Stimulated activated CD4-positive, alpha-beta T cell treated with anti-CD3 and anti-CD28 coated beads, Interleukin-2, amount 100 ng/mL, for 24 hours (primary cell): ENCODE results near the gene LRP10.

Source experiments
- DNase-seq, 2 donors: peaks; one replicate each; pipeline ENCODE4 v3.0.0-alpha.2; 2020

LRP10 gene

DNA sequence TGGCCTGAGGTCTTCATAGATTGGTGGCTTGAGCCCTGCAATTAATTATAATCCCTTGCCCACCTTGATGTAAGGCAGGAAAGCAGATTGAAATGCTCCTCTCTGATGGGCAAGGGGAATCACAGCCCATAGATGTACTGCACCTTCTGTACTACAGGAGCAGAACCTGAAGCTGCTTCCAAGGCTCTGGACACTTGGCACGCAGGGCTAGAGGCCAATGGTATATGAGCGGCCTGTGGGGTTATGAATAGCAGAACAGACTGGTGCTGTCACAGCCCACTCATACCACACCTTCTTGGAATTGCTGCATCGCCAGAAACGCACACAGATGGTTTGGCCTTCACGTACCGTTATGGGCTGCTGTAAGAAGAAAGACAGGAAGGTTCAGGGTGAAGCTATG is 49.2 kb downstream of the LRP10 start:
- no peak for DNase-seq

GRCh38 chr14:22922294-22922693 is 50.8 kb downstream of the LRP10 start:
- no peak for DNase-seq

GRCh38 chr14:22923746-22924145 is 52.2 kb downstream of the LRP10 start:
- DNase-seq, result no peak

DNA sequence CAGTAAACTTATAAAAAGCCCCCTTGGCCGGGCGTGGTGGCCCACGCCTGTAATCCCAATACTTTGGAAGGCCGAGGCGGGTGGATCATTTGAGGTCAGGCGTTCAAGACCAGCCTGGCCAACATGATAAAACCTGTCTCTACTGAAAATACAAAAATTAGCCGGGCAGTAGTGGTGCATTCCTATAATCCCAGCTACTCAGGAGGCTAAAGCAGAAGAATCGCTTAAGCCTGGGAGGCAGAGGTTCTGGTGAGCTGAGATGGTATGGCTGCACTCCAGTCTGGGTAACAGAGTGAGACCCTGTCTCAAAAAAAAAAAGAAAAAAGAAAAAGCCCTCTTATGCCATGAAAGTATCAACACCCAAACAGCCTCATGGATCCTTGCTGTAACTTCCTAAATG is 54.0 kb downstream of the LRP10 start:
- no peak for DNase-seq

- DNase-seq, result no peak
These were observed 54.8 kb downstream of the LRP10 start for GRCh38 chr14:22926316-22926715.

DNA sequence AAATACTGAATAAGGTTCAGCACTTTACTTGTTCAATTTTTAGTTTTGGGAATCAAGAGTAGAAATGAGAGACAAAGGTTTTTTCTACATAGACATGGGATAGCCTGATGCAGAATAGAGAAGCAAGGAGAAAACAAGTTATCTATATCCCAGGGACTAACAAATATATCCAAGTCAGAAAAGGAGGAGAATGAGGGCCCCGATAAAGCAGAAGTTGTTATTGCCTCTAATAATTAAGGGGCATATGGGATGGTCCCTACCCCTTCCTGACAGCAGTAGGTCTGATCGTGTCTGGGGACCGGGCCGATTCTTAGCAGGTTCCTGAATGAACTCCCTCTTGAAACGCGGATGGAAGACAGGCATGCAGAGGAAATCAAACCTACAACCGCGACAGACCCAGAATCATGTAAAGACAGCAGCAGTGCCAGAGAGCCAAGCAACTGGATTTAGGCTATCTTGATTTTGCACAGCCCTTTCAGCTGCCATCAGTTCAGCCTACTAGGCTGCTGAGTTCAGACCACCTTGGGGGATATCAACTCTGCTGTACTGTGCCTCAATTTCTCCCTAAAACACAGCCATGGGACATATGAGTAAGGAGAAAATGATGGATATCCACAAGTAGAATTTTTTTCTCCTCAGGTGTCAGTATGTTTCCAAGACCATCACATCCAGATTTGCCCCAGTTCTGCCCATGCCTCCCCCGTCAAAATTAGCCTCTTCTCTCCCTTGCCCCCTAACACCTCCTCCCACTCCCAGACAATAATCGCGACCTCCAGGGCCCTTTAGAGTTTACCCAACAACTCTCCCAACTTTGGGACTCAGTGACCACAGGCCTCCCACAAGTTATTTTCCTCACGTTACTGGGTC is 56.9 kb downstream of the LRP10 start:
- DNase-seq, result peak in 1 of 2 donors; percentile 11

DNA sequence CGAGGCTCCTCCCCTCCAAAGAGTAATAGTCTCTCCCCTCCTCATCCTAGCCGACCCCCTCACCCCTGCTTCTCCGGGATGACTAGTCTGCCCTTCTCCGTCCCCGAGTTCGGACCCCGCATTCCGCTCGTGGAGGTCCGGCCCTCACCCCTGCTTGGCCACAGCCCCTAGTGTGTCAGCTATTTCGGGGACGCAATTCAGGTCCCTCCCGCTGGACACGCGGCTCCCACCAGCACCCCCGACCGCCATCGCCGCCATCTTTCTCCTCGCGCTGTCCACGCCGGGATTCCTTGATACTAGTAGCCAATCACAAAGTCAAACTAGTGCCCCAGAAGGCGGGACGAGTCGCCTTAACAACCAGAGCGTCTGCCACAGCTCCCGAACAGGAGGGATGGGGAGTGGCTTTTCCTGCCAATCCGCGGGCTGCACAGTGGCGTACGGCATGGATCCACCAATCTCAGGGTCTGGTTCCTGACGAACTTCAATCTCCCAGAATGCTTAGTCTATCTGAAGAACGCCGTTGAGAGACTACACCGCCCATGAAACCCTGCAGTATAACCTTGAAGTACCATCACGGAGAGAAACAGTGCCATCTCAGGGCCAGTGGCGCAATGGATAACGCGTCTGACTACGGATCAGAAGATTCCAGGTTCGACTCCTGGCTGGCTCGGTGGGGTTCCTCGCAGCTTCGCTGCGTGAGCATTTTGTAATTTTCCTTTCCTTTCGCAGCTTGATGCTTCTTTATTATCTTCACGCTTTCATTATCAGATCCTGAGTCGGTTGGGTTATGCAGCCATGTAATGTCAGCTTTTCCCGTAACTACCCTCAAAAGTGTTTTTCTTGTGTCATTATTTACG is 57.8 kb downstream of the LRP10 start, which contains the start of gene PRMT5:
Gene PRMT5, minus strand, starts transcription at position 273 of the 857 bp plus-strand sequence. Its CDS starts 15 bp downstream, at position 258.
- DNase-seq, result peak; percentile 97

GRCh38 chr14:22929961-22930364 is 58.4 kb downstream of the LRP10 start:
- no peak for DNase-seq
